ENCODE data around the gene TAS2R10. TPM values are rescaled to one million over a fixed set of nuclear protein-coding genes. Genes with fewer than 3 reads are reported as not detected.
A peak's percentile ranks its signal among the peaks of the same experiment; 100 is the strongest.

Gene TAS2R10, protein sequence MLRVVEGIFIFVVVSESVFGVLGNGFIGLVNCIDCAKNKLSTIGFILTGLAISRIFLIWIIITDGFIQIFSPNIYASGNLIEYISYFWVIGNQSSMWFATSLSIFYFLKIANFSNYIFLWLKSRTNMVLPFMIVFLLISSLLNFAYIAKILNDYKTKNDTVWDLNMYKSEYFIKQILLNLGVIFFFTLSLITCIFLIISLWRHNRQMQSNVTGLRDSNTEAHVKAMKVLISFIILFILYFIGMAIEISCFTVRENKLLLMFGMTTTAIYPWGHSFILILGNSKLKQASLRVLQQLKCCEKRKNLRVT
- polyA plus RNA-seq (2012; ENCODE audit: insufficient read depth, insufficient read length) = not detected

DNA sequence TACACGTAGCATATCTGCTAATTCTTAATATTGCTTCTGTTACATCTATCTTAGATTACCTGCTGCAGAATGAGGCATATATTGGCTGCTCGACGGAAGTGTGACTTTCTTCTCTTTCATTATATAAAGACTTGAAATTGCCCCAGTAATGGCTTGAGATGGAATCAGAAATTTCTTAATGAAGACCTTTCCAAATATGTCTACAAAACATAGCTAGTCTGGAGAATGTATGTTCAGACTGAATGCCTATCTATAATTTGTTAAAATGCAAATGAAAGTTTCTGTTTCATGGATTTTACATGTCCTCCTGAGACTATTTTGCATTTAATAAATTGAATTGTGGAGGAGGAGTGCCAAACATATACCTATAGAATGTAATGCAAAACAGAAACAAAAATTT, at the start of gene TAS2R10:
TAS2R10 (minus strand) TSS at position 101 of the 400 bp plus-strand sequence; CDS start at position 12, 89 bp downstream.
- DNase-seq (ENCODE audit: low read depth, low spot score) = no peak
- no peak within 1 kb of the TSS for H3K4me3 ChIP-seq (ENCODE audit: low read length)

GRCh38 chr12:10873378-10873777, 47.2 kb upstream of the TAS2R10 start:
- no peak for DNase-seq (ENCODE audit: low read depth, low spot score)
- H3K4me3 ChIP-seq (ENCODE audit: low read length) = no peak overlapping the region

DNA sequence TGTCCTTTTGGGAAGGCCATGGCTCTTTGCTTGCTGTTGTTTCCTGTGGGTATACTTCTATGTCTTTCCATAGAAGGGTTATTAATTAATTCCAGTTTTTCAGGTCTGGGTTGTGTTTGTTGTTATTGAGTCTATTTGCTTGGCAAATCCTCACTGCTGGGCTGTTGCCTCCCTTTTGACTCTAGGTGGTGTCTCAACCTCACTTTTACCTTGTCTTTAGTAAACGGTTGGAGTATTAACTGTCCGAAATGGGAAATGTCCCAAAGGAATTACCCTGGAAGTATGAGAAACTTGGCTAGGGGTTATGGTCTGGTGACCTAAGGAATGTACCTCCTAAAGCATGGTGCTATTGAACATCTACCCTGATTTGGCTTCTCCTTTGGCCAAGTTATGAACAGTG, 41.2 kb upstream of the TAS2R10 start:
- no peak overlapping the region for H3K4me3 ChIP-seq (ENCODE audit: low read length)
- no peak for DNase-seq (ENCODE audit: low read depth, low spot score)

DNA sequence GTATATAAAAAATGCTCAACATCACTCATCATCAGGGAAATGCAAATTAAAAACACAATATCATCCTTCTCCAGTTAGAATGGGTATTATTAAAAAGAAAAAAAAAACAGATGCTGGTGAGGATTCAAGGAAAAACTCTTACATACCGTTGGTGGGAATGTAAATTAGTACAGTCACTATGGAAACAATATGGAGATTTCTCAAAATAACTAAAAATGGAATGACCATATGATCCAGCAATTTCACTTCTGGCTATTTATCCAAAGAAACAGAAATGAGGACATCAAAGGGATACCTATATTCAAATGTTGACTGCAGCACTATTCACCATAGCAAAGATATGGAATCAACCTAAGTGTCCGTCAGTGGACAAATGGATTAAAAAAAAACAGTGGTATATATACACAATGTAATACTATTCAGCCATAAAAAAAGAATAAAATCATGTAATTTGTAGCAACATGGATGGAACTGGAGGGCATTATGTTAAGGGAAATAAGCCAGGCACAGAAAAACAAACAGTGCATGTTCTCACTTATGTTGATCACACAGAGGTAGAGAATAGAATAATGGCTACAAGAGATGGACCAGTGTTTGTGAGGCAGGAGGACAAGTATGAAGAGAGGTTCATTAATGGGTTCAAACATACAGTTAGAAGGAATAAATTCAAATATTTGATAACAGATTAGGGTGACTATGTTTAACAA, 37.5 kb upstream of the TAS2R10 start:
- no peak overlapping the region for H3K4me3 ChIP-seq (ENCODE audit: low read length)
- no peak for DNase-seq (ENCODE audit: low read depth, low spot score)

GRCh38 chr12:10861366-10861765, 35.2 kb upstream of the TAS2R10 start:
- no peak for DNase-seq (ENCODE audit: low read depth, low spot score)
- H3K4me3 ChIP-seq (ENCODE audit: low read length) = no peak overlapping the region

DNA sequence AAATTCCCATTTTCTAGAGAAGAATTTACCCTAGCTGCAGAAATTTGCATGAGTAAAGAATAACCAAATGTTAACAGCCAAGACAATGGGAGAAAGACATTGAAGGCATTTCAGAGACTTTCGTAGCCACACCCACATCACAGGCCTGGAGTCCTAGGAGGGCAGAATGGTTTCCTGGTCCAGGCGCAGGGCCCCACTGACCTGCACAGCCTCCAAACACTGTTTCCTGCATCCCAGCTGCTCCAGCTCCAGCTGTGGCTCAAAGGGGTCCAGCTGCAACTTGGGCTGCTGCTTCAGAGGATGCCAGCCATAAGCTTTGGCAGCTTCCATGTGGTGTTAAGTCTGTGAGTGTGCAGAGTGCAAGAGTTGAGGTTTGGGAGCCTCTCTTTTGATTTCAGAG, 29.6 kb upstream of the TAS2R10 start:
- DNase-seq (ENCODE audit: low read depth, low spot score) = no peak
- no peak overlapping the region for H3K4me3 ChIP-seq (ENCODE audit: low read length)

- DNase-seq (ENCODE audit: low read depth, low spot score) = no peak
- no peak overlapping the region for H3K4me3 ChIP-seq (ENCODE audit: low read length)
Observed at GRCh38 chr12:10853776-10854175, 27.6 kb upstream of the TAS2R10 start.

GRCh38 chr12:10851243-10851858, 25.2 kb upstream of the TAS2R10 start:
- no peak overlapping the region for H3K4me3 ChIP-seq (ENCODE audit: low read length)
- no peak for DNase-seq (ENCODE audit: low read depth, low spot score)

DNA sequence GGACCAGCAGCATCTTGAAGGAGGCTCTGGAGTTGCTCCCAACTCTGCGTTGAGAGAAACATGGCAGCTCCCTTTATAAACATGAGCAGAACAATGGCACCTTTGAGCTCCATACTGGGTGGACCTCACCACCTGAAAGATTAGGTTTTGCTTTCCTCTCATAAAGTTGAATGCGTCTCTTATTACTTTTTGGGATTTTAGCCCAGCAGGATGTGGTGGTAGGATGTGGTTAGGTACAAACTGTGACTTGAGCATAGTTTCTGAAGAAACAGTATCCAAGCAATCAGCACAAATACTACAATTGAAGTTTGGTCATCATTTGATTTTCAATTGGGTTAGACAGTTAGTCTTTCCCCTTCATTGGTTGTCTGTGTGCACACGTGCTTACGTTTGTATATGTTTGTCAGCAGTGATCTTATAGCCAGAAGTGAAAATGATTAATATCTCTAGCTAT, 23.3 kb upstream of the TAS2R10 start, which contains the start of gene PRR4:
PRR4 (minus strand) TSS at position 51 of the 454 bp plus-strand sequence; CDS start at position 13, 38 bp downstream.
- DNase-seq (ENCODE audit: low read depth, low spot score) = peak; percentile 84
- H3K4me3 ChIP-seq (ENCODE audit: low read length) = no peak within 1 kb of the TSS

DNA sequence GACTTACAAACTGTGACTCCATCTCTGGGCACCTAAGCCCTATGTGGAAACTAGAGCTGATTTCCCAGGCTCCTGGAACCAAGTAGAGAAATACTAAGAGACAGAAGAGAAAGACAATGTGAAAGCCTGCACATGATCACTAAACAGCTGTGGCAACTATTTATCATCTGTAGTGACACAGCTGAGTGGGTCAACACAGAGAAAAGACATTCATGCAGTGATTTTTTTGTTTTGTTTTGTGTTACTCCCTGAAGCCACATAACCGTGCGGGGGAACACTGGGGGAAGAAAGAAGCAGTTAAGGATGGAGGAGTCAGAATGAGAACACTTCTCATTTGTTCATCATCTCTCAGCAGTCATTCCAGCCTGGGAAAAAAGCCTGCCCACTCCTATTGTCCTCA, 21.6 kb upstream of the TAS2R10 start:
- H3K4me3 ChIP-seq (ENCODE audit: low read length) = no peak overlapping the region
- no peak for DNase-seq (ENCODE audit: low read depth, low spot score)

DNA sequence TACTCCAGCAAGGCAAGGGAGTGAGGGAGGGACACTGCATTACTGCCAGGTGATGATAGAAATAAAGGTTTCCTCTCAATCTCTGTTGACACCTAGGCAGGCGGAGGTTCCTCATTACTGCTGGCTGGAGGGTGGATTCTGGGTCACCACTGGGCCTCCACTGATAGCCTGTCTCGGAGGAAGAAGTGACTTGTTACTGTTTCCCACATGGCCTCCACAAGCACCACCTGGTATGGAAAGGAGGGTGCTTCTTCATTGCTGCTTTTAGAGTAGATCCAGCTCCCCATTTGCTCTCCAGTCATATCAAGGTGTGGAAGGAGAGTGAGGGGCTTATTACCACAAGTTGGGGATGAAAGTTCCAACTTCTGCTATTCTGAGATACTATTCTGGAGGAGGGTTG, 16.7 kb upstream of the TAS2R10 start:
- no peak overlapping the region for H3K4me3 ChIP-seq (ENCODE audit: low read length)

GRCh38 chr12:10838461-10838860, 12.3 kb upstream of the TAS2R10 start:
- no peak for DNase-seq (ENCODE audit: low read depth, low spot score)
- no peak overlapping the region for H3K4me3 ChIP-seq (ENCODE audit: low read length)

More for the DNA sequence above, 16.7 kb upstream of the TAS2R10 start:
- DNase-seq (ENCODE audit: low read depth, low spot score) = no peak

DNA sequence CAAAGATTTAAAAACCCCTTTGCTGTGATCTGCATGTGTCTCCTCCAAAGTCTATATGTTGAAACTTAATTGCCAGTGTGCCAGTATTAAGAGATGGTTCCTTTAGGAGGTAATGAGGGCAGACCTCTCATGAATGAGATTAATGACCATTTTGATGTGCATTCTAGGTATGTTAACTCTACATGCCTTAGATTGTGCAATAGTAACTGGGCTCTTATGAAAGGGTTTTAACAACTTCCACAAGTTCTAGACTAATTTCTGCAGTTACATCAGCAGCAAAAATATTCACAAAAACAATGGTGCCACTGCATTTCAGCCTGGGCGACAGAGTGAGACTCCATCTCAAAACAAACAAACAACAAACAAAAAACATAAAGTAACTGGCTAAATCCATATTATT, 3.8 kb upstream of the TAS2R10 start:
- H3K4me3 ChIP-seq (ENCODE audit: low read length) = no peak overlapping the region
- no peak for DNase-seq (ENCODE audit: low read depth, low spot score)

DNA sequence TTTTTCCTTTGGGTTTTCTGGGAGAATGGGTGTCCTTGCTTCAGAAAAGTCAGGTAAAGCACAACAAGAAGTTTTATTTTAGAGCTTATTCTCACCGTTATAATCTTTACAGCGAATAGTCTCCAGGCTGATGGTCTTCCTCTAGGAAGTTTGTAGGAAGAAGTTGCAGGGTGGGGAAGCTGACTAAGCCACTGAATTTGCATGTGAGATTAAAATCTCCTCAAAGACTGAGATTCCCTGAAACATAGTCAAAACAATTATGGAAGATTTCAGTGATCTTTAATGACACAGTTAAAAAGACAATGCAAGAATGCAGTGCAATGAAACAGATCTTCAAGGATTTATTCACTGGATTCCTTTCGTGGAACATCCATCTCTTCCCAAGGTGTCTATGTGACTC, 1.2 kb downstream of the TAS2R10 start:
- DNase-seq (ENCODE audit: low read depth, low spot score) = no peak
- no peak overlapping the region for H3K4me3 ChIP-seq (ENCODE audit: low read length)

- H3K4me3 ChIP-seq (ENCODE audit: low read length) = no peak overlapping the region
- DNase-seq (ENCODE audit: low read depth, low spot score) = no peak
Observed at GRCh38 chr12:10811883-10812536, 14.1 kb downstream of the TAS2R10 start.

GRCh38 chr12:10810068-10810467, 16.1 kb downstream of the TAS2R10 start, which contains the start of gene TAS2R9:
TAS2R9 (minus strand) TSS chr12:10810168; CDS start chr12:10810075, 93 bp downstream.
- DNase-seq (ENCODE audit: low read depth, low spot score) = no peak
- no peak within 1 kb of the TSS for H3K4me3 ChIP-seq (ENCODE audit: low read length)

GRCh38 chr12:10807186-10807585, 19.0 kb downstream of the TAS2R10 start, which contains the start of gene TAS2R8:
TAS2R8 (minus strand) TSS chr12:10807286; CDS start chr12:10806980, 306 bp downstream.
- DNase-seq (ENCODE audit: low read depth, low spot score) = no peak
- no peak within 1 kb of the TSS for H3K4me3 ChIP-seq (ENCODE audit: low read length)

- no peak within 1 kb of the TSS for H3K4me3 ChIP-seq (ENCODE audit: low read length)
- DNase-seq (ENCODE audit: low read depth, low spot score) = no peak
Observed at GRCh38 chr12:10802587-10802986, 23.6 kb downstream of the TAS2R10 start, which contains the start of gene TAS2R7. TAS2R7 (minus strand) TSS chr12:10802627; CDS start chr12:10802570, 57 bp downstream.

DNA sequence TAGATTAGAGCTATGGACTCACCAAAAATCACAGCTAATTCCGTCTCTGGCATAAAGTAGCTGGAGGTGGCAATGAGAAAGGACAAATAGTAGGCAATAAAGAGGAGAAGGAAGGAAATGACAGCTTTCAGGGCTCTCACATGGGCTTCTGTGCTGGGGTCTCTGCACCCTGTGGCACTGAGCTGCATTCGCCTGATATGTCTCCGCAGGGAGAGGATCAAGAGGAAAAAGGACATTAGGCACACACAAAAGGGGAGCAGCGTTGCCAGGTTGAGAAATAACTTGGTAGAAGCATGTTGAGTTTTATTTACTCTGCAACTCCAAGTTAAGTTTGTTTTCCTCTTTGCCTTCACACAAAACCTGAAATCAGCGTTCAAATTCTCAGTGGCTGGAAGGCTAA, 24.4 kb downstream of the TAS2R10 start:
- no peak for DNase-seq (ENCODE audit: low read depth, low spot score)
- no peak overlapping the region for H3K4me3 ChIP-seq (ENCODE audit: low read length)
